ENCODE results near the gene DNASE1L1.

DNA sequence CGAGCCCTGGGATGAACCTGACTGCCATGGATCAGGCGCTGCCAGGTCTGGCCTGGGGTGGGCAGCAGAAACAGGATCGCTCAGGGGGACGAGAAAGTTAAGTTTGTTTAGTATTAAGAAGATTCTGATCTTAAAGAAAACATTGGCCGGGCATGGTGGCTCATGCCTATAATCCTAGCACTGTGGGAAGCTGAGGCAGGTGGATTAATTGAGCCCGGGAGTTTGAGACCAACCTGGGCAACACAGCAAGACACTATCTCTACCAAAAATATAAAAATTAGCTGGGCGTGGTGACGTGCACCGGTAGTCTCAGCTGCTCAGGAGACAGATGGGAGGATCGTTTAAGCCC, 33.9 kb downstream of the DNASE1L1 start:
- no peak for TF ChIP-seq POLR2A (IDR thresholded peaks at IDR 0.05)
- TF ChIP-seq, protein P1, sequence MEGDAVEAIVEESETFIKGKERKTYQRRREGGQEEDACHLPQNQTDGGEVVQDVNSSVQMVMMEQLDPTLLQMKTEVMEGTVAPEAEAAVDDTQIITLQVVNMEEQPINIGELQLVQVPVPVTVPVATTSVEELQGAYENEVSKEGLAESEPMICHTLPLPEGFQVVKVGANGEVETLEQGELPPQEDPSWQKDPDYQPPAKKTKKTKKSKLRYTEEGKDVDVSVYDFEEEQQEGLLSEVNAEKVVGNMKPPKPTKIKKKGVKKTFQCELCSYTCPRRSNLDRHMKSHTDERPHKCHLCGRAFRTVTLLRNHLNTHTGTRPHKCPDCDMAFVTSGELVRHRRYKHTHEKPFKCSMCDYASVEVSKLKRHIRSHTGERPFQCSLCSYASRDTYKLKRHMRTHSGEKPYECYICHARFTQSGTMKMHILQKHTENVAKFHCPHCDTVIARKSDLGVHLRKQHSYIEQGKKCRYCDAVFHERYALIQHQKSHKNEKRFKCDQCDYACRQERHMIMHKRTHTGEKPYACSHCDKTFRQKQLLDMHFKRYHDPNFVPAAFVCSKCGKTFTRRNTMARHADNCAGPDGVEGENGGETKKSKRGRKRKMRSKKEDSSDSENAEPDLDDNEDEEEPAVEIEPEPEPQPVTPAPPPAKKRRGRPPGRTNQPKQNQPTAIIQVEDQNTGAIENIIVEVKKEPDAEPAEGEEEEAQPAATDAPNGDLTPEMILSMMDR (IDR thresholded peaks at IDR 0.05): no peak

Data from esophagus squamous epithelium (tissue), 4 donors.